Keratinocyte (primary cell): ENCODE measurements around the gene TMEM242.

Experiments used
- CTCF ChIP-seq, 3 experiments: IDR thresholded peaks in 1 of 3; conservative IDR thresholded peaks in 1 of 3; optimal IDR thresholded peaks in 1 of 3; 2 replicates in 2 of 3; 3 replicates in 1 of 3; pipeline versions ENCODE3 to v1.5.1; 2011; ENCODE audit warnings: low read length in 3 of 3, mild to moderate bottlenecking in 3 of 3, moderate library complexity in 2 of 3, control low read depth in 1 of 3, inconsistent platforms in 1 of 3; ENCODE audit not compliant: insufficient read depth in 2 of 3; ENCODE audit errors: extremely low read depth in 1 of 3
- EZH2 ChIP-seq: IDR thresholded peaks from one replicate; pipeline ENCODE4 v1.6.1; 2012; ENCODE audit warnings: inconsistent platforms, mild to moderate bottlenecking, low read length, moderate library complexity

- no peak for TF ChIP-seq CTCF (optimal IDR thresholded peaks at IDR 0.05 in 1 of 3, IDR thresholded peaks at IDR 0.05 in 1 of 3, conservative IDR thresholded peaks at IDR 0.05 in 1 of 3; ENCODE audit: extremely low read depth in 1 of 3, insufficient read depth in 2 of 3, low read length in 3 of 3)
- TF ChIP-seq EZH2, result no peak
Measured at GRCh38 chr6:157288575-157288974, 34.7 kb downstream of the TMEM242 start.
